NK-92 (cell line): Measurements from ENCODE around the gene C14orf39.
"Not testable (repeated sequence)": the region's sequence is repeated elsewhere in the genome, so short reads cannot be mapped to it uniquely, and the experiment has no call there.

Source experiments
- DNase-seq: peaks from one replicate; lab custom pipeline; 2025; ENCODE audit not compliant: unreplicated experiment; lab: John Stamatoyannopoulos, UW

The C14orf39 gene

DNA sequence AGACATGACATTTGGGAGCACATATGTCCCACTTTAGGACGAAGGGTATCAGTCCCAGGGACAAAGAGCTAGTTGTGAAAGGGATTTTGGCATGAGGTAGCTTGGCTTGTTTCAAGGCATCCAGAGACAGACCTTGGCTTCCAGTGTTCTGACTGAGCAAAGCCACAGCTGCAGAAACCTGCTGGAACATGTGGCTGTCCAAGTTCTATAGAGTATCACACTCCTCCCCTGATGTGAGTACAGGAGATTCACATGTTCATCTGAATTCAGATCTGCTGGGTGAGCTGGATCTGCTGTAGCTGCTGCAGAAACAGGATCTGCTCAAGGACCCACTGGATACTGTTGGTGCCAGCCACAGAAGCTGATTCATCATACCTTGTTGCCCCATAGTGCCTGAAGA lies 10.1 kb upstream of the C14orf39 start:
- no peak for DNase-seq

DNA sequence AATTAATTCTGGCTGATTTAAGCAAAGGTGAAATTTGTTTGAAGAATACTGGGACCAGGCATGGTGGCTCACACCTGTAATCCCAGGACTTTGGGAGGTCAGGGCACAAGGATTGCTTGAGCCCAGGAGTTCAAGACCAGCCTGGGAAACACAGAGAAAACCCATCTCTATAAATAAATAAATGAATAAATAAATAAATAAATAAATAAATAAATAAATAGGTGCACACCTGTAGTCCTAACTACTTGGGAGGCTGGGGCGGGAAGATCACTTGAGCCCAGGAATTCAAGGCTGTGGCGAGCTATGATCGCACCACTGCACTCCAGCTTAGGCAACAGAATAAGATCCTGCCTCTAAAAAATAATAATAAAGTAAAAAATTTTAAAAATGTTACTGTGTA lies 4.4 kb upstream of the C14orf39 start:
- no peak for DNase-seq

DNA sequence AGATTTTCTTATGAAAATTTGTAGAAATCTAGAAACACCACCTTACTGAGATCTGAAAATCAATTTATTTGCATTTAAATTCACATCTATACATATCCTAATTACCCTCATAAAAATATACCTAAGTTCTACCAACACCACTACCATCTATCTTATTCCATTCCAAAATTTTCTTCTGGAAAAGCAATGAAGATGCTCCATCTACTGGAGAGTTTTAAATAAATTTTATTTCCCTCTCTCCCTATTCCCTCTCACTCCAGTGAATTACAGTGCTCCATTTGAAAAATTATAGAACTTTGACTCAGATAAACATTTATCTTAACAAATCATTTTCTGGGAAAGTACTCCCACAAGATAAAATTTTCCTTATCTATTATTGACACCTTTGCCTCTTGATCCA lies 2.3 kb upstream of the C14orf39 start:
- DNase-seq, result no peak

DNA sequence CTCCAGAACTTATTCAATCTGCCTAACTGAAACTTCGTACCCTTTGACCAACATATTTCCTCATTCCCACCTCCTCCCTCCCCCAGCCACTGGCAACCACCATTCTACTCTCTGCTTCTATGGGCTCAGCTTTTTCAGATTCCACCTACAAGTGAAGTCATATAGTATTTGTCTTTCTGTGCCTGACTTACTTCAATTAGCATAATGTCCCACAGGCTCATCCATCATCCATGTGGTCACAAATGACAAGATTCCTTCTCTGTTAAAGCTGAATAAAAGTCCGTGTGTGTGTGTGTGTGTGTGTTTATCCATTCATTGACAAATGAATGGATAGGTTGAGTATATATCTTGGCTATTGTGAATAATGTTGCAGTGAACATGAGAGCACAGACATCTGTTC lies 1.3 kb upstream of the C14orf39 start:
- DNase-seq, result no peak

DNA sequence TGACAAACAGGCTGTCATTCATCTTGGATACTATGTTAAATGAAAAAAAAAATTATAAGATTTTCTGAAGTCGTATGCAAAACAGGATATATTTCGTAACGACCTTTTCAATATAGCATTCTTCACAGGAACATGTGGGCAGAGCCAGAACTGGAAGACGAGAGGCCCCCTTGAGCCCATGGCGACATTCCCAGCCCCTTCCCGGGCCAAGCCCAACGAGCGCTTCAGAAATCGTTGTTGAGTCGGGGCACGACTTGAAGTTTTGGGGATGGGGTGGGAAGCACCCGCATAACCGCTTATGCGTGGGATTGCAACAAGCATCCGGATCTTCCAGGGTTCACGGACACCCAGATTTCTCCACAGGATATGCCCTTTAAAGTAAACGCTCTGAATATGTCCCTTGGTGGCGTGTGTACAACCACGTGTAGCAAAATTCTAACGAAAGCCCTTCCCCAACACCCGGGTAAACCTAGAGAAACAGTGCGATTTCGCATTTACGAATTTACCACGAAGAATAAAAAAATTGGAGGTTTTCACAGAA lies 736 bp downstream of the C14orf39 start:
- no peak for DNase-seq

DNA sequence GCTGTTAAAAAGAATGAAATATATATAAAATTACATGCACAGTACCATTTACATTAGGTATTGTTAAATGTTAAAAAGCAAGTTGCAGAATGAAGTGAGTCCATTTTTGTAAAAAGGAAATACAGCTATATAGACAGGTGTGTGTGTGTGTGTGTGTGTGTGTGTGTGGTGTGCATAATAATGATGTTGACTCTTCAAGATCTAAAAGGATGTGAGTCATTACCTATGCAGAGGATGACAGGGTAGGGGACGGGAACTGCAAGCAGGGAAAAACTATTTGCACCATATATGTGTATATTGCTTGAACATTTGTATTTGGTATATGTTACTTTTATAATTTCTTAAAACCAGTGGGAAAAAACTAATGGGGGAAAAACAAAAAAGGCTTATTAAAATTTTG lies 3.1 kb downstream of the C14orf39 start:
- no peak for DNase-seq

DNA sequence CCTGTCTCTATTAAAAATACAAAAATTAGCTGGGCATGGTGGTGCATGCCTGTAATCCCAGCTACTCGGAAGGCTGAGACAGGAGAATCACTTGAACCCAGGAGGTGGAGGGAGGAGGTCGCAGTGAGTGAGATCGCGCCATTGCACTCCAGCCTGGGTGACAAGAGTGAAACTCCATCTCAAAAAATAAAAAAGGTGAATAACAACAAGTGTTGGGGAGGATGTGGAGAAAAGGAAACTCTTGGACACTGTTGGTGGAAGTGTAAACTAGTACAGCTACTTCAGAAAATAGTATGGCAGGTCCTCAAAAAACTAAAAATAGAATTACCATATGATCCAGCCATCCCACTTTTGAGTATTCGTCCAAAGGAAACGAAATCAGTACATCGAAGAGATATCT lies 5.6 kb downstream of the C14orf39 start:
- not testable (repeated sequence) for DNase-seq

DNA sequence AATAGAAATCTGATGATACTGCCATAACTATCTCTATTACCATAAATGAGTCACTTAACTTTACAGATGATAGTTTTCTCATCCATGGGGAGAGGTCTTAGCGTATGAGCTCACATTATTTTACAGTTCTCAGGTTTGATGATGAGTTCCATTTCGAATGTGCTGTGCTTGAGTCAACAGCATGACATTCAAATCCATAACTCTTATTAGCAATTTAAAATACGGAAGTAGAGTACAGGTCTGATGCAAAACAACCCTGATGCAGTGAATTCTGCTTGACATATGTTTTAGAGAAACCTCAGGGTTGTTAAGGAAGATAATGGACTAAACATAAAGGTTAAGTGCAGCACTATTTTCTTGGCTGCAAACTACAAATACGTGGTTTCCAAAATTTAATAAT lies 30.0 kb downstream of the C14orf39 start:
- no peak for DNase-seq

DNA sequence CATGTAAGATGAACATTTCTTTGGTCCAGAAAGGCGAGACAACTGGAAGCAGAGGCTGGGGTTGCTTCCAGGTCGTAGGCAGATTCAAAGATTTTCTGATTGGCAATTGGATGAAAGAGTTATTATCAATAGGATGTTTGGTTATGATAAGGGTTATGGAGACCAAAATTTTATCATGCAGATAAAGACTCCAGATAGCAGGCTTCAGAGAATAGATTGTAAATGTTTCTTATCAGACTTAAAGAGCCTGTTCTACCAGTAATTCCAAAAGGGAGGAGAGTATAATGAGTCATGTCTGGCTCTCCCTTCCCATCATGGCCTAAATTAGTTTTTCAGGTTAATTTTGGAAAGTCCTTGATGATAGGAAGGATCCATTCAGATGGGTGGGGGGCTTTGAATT lies 55.6 kb downstream of the C14orf39 start:
- DNase-seq, result no peak

DNA sequence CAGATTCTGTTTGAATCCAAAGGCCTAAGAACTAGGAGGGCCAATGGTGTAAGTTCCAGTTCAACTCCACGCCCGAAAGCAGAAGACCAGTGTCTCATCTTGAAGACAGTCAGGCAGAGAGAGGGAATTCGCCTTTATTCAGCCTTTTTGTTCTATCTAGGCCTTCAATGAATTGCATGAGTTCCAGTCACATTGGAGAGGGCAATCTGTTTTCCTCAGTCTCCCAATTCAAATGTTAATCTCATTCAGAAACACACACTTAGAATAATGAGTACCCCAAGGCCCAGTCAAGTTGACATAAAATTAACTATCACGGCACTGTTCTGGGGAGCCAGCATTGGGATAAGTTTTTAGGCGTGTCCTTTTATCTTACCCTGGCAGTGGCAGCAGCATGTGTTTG lies 65.8 kb downstream of the C14orf39 start:
- no peak for DNase-seq

DNA sequence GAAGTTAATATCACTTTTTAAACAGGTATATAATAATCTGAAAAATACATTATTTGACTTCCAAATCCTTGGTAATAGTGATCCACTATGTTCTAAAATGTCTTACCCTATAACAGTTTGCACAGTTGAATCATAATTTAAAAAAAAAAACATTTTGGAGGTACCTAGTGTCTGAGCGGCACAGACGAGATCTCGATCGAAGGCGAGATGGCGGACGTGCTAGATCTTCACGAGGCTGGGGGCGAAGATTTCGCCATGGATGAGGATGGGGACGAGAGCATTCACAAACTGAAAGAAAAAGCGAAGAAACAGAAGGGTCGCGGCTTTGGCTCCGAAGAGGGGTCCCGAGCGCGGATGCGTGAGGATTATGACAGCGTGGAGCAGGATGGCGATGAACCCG lies 88.3 kb downstream of the C14orf39 start:
- not testable (repeated sequence) for DNase-seq

DNA sequence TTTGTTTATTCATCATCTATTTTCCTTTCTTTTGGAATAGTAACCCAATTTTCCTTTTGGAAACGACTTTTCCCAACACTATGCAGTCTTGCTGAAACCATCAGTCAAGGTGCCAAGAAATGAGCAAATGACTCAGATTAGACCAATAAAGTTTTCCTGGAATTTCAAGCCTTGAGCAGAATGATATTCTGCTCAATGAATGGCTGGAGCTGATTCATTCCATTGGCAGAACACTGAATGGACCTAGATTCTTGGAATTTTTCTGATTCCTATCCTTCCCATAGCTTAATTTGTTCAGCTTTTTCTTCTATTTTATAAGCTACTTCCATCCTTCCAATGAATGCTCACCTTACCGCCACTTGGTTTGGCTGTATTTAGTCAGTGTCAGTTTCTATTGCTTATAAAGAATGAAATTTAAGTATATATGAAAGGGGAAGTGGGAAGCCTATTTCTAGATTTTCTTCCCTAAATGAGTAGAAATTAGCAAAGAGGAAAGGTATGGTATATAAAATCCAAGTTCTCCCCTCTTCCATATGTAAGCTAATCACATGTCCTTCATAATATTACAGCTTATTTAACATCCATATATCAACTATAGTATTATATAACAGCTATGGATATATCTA lies 89.0 kb downstream of the C14orf39 start:
- DNase-seq, result no peak
